Measurements from ENCODE around the gene CCDC149.

DNA sequence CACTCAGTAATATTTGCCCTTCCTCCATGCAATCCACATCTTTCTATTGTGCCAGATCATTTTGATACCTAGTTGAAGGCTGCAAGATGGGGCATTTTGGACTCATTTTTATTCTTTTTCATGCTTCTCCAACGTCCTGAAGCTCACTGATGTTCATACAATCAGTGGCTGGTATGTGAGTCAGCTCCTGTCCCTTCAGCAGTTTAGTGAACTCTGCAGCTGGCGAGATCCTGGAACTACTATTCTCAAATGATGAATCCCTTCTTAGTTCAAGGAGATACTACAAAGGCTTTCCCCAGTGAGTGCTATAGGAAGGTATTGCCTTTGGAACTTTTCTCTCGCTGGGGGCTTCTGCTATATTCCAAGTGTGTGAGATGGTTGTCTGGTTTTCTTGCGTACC is 9.6 kb upstream of the CCDC149 start:
- TF ChIP-seq ZNF274 (CRISPR knock-in tag; IDR thresholded peaks at IDR 0.05) (no peak), POLR2A (IDR thresholded peaks at IDR 0.05; ENCODE audit: insufficient read depth in 1 of 2, low read depth in 2 of 2, low read length in 2 of 2) (no peak), ZNF138 (CRISPR knock-in tag; IDR thresholded peaks at IDR 0.05; ENCODE audit: low read depth) (no peak), ZNF446 (CRISPR knock-in tag; IDR thresholded peaks at IDR 0.05) (no peak), YY1 (IDR thresholded peaks at IDR 0.05; ENCODE audit: insufficient read depth, insufficient replicate concordance, low read depth, low read length) (no peak), NKX3-1 (CRISPR knock-in tag; IDR thresholded peaks at IDR 0.05) (no peak), ZNF350 (CRISPR knock-in tag; IDR thresholded peaks at IDR 0.05; ENCODE audit: borderline replicate concordance, low read depth) (no peak), MZF1 (CRISPR knock-in tag; IDR thresholded peaks at IDR 0.05; ENCODE audit: borderline replicate concordance) (no peak), ZNF24 (IDR thresholded peaks at IDR 0.05) (no peak)
- TF ChIP-seq, protein P1, sequence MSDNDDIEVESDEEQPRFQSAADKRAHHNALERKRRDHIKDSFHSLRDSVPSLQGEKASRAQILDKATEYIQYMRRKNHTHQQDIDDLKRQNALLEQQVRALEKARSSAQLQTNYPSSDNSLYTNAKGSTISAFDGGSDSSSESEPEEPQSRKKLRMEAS (IDR thresholded peaks at IDR 0.05): no peak
- TF ChIP-seq, protein P2, sequence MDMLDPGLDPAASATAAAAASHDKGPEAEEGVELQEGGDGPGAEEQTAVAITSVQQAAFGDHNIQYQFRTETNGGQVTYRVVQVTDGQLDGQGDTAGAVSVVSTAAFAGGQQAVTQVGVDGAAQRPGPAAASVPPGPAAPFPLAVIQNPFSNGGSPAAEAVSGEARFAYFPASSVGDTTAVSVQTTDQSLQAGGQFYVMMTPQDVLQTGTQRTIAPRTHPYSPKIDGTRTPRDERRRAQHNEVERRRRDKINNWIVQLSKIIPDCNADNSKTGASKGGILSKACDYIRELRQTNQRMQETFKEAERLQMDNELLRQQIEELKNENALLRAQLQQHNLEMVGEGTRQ (IDR thresholded peaks at IDR 0.05; ENCODE audit: low read depth, low read length): no peak
- TF ChIP-seq, protein P2 (CRISPR knock-in tag; IDR thresholded peaks at IDR 0.05; ENCODE audit: borderline replicate concordance): no peak

Measured in HepG2 (cell line).